HS-5 (cell line): ENCODE results near the gene RASSF5.
A peak's percentile ranks its signal among the peaks of the same experiment; 100 is the strongest.

Source experiments
- DNase-seq: peaks from one replicate; pipeline ENCODE4 v3.0.0-alpha.2; 2012; ENCODE audit warnings: low read depth

The RASSF5 gene

GRCh38 chr1:206635080-206635977 is 128.0 kb downstream of the RASSF5 start, which contains the start of gene DYRK3:
Gene DYRK3 (plus strand): TSS chr1:206635536. CDS start chr1:206635704, 168 bp downstream.
- DNase-seq: peak; percentile 64

GRCh38 chr1:206635978-206636345 is 128.6 kb downstream of the RASSF5 start:
- peak; percentile 11 for DNase-seq

GRCh38 chr1:206636671-206637070 is 129.3 kb downstream of the RASSF5 start:
- peak; percentile 10 for DNase-seq

- peak; percentile 5 for DNase-seq
These were observed 130.3 kb downstream of the RASSF5 start for GRCh38 chr1:206637605-206638004.
